Astrocyte of the spinal cord (primary cell): ENCODE data around the gene FFAR3.

ENCODE experiments used
- DNase-seq: peaks from one replicate; pipeline ENCODE4 v3.0.0; 2011; ENCODE audit warnings: low read depth, low spot score
- H3K4me3 ChIP-seq: 2 replicates; pipeline ENCODE4 v1.5.1; 2011; ENCODE audit warnings: low read depth, mild to moderate bottlenecking, low read length, moderate library complexity
- CTCF ChIP-seq: IDR thresholded peaks from 2 replicates; pipeline ENCODE4 v1.5.1; 2012; ENCODE audit warnings: low read depth, mild to moderate bottlenecking, low read length, inconsistent platforms
- in situ Hi-C: cut with HindIII; loops from 2 replicates; pipeline ENCODE4 v1.10.0; 2017; ENCODE audit warnings: low sequenced_read_pairs

The FFAR3 gene

GRCh38 chr19:35329323-35329722, 28.9 kb upstream of the FFAR3 start:
- DNase-seq, result no peak
- in situ Hi-C loops, result no loop called here
- no peak for TF ChIP-seq CTCF
- H3K4me3 ChIP-seq, result no peak overlapping the region

- in situ Hi-C loops, result no loop called here
- no peak for TF ChIP-seq CTCF
- DNase-seq, result no peak
- no peak overlapping the region for H3K4me3 ChIP-seq
Observed at GRCh38 chr19:35330475-35330874, 27.8 kb upstream of the FFAR3 start.

- TF ChIP-seq CTCF, result no peak
- no peak overlapping the region for H3K4me3 ChIP-seq
- DNase-seq, result no peak
- in situ Hi-C loops, result no loop called here
Observed at GRCh38 chr19:35331551-35332214, 26.6 kb upstream of the FFAR3 start.

GRCh38 chr19:35332817-35333216, 25.4 kb upstream of the FFAR3 start:
- H3K4me3 ChIP-seq, result no peak overlapping the region
- no peak for TF ChIP-seq CTCF
- no peak for DNase-seq
- in situ Hi-C loops, result no loop called here

GRCh38 chr19:35334144-35334753, 24.0 kb upstream of the FFAR3 start:
- DNase-seq, result no peak
- TF ChIP-seq CTCF, result no peak
- in situ Hi-C loops, result no loop called here
- no peak overlapping the region for H3K4me3 ChIP-seq

- in situ Hi-C loops, result no loop called here
- H3K4me3 ChIP-seq, result no peak overlapping the region
- no peak for DNase-seq
- no peak for TF ChIP-seq CTCF
Observed at GRCh38 chr19:35336166-35336955, 21.9 kb upstream of the FFAR3 start.
